SK-N-SH treated with all-trans-retinoic acid at 6 μM for 48 hours (cell line): Measurements from ENCODE around the gene CDIPT.

Experiments
- ATAC-seq: fragments of 200-7000 bp; cut with Tn5 transposase; 3 replicates; pipeline ENCODE4 v1.9.1; 2020; ENCODE audit warnings: mild to moderate bottlenecking, moderate library complexity
- ARNTL ChIP-seq: fragments of 450-650 bp; formaldehyde crosslinking; IDR thresholded peaks from 2 replicates; pipeline ENCODE4 v1.5.0; 2020; ENCODE audit warnings: low read depth, mild to moderate bottlenecking, moderate library complexity, borderline replicate concordance
- BACH2 ChIP-seq: fragments of 250-450 bp; sonication (Bioruptor Pico); IDR thresholded peaks from 2 replicates; pipeline ENCODE4 v1.9.0; 2021; ENCODE audit warnings: mild to moderate bottlenecking, borderline replicate concordance
- CSDC2 ChIP-seq: fragments of 250-450 bp; sonication (Bioruptor Pico); IDR thresholded peaks from 2 replicates; pipeline ENCODE4 v1.5.0; 2020; ENCODE audit warnings: mild to moderate bottlenecking, moderate library complexity
- ESRRG ChIP-seq: fragments of 250-450 bp; sonication (Bioruptor Pico); IDR thresholded peaks from 2 replicates; pipeline ENCODE4 v1.6.1; 2021; ENCODE audit warnings: mild to moderate bottlenecking
- GLIS3 ChIP-seq: fragments of 250-450 bp; sonication (Bioruptor Pico); IDR thresholded peaks from 2 replicates; pipeline ENCODE4 v1.5.0; 2020; ENCODE audit warnings: mild to moderate bottlenecking, moderate library complexity
- ISL1 ChIP-seq: fragments of 250-450 bp; sonication (Bioruptor Pico); IDR thresholded peaks from 2 replicates; pipeline ENCODE4 v2.1.2; 2022; ENCODE audit warnings: mild to moderate bottlenecking, moderate library complexity
- OSR1 ChIP-seq: fragments of 250-450 bp; sonication (Bioruptor Pico); IDR thresholded peaks from 2 replicates; pipeline ENCODE4 v1.8.0; 2022; ENCODE audit warnings: moderate library complexity, mild to moderate bottlenecking, inconsistent platforms
- PPARA ChIP-seq: fragments of 250-450 bp; sonication (Bioruptor Pico); IDR thresholded peaks from 2 replicates; pipeline ENCODE4 v1.5.0; 2020; ENCODE audit warnings: mild to moderate bottlenecking, borderline replicate concordance
- RARB ChIP-seq: fragments of 250-450 bp; sonication (Bioruptor Pico); IDR thresholded peaks from 2 replicates; pipeline ENCODE4 v1.8.0; 2021; ENCODE audit warnings: mild to moderate bottlenecking, moderate library complexity
- SNAI2 ChIP-seq: fragments of 250-450 bp; sonication (Bioruptor Pico); IDR thresholded peaks from 2 replicates; pipeline ENCODE4 v1.5.0; 2020; ENCODE audit warnings: mild to moderate bottlenecking, moderate library complexity
- TCF4 ChIP-seq: fragments of 250-450 bp; sonication (Bioruptor Pico); IDR thresholded peaks from 2 replicates; pipeline ENCODE4 v1.8.0; 2021; ENCODE audit warnings: mild to moderate bottlenecking, moderate library complexity, borderline replicate concordance
- TOX ChIP-seq: fragments of 250-450 bp; sonication (Bioruptor Pico); IDR thresholded peaks from 2 replicates; pipeline ENCODE4 v1.8.0; 2021; ENCODE audit warnings: mild to moderate bottlenecking, moderate library complexity, borderline replicate concordance
- ZC3H10 ChIP-seq: fragments of 250-450 bp; sonication (Bioruptor Pico); IDR thresholded peaks from 2 replicates; pipeline ENCODE4 v1.5.1; 2021; ENCODE audit warnings: mild to moderate bottlenecking, moderate library complexity
- ZFP3 ChIP-seq: fragments of 250-450 bp; sonication (Bioruptor Pico); IDR thresholded peaks from 2 replicates; pipeline ENCODE4 v1.5.0; 2020; ENCODE audit warnings: mild to moderate bottlenecking, moderate library complexity
- ZFP30 ChIP-seq: fragments of 450-650 bp; formaldehyde crosslinking; IDR thresholded peaks from 2 replicates; pipeline ENCODE4 v1.5.0; 2022; ENCODE audit warnings: mild to moderate bottlenecking, moderate library complexity
- ZNF565 ChIP-seq: fragments of 450-650 bp; formaldehyde crosslinking; conservative IDR thresholded peaks from 2 replicates; pipeline ENCODE4 v1.5.0; 2020; ENCODE audit warnings: low read depth, mild to moderate bottlenecking, moderate library complexity
- ZNF70 ChIP-seq: fragments of 450-650 bp; formaldehyde crosslinking; IDR thresholded peaks from 2 replicates; pipeline ENCODE4 v1.5.0; 2020; ENCODE audit warnings: mild to moderate bottlenecking, moderate library complexity
- ZNF8 ChIP-seq: fragments of 450-650 bp; formaldehyde crosslinking; IDR thresholded peaks from 2 replicates; pipeline ENCODE4 v1.5.0; 2020; ENCODE audit warnings: mild to moderate bottlenecking, moderate library complexity
- TF ChIP-seq, protein P1 (sequence below): fragments of 250-450 bp; sonication (Bioruptor Pico); IDR thresholded peaks from 2 replicates; pipeline ENCODE4 v1.8.0; 2020; ENCODE audit warnings: mild to moderate bottlenecking, moderate library complexity, borderline replicate concordance
- TF ChIP-seq, protein P2 (sequence below): fragments of 250-450 bp; sonication (Bioruptor Pico); IDR thresholded peaks from 2 replicates; pipeline ENCODE4 v1.8.0; 2021; ENCODE audit warnings: low read depth, mild to moderate bottlenecking, moderate library complexity, borderline replicate concordance
- TF ChIP-seq, protein P3 (sequence below): fragments of 250-450 bp; sonication (Bioruptor Pico); IDR thresholded peaks from 2 replicates; pipeline ENCODE4 v1.5.0; 2020; ENCODE audit warnings: mild to moderate bottlenecking, moderate library complexity
- TF ChIP-seq, protein P4 (sequence below): fragments of 250-450 bp; sonication (Bioruptor Pico); IDR thresholded peaks from 2 replicates; pipeline ENCODE4 v1.5.1; 2021; ENCODE audit warnings: mild to moderate bottlenecking, moderate library complexity
- TF ChIP-seq, protein P5 (sequence below): fragments of 250-450 bp; sonication (Bioruptor Pico); IDR thresholded peaks from 2 replicates; pipeline ENCODE4 v1.5.1; 2020; ENCODE audit warnings: low read depth, mild to moderate bottlenecking, moderate library complexity

Gene CDIPT

DNA sequence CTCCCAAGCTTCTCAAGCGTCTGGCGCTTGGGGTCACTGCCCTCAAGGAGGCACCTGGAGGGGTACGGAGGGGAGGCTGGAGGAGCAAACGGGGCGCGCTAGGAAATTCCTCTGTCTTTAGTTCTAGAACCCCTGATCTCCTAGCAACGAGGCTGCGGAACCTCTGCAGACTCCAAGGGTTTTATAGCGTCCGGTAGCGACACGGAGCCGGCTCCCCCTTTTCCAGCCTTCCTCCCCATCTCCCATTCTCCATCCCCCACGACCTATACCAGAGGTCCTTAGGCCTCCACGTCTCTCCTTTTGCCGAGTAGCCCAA, 601 bp upstream of the CDIPT start:
- ATAC-seq, result no peak
- TF ChIP-seq, protein P1, sequence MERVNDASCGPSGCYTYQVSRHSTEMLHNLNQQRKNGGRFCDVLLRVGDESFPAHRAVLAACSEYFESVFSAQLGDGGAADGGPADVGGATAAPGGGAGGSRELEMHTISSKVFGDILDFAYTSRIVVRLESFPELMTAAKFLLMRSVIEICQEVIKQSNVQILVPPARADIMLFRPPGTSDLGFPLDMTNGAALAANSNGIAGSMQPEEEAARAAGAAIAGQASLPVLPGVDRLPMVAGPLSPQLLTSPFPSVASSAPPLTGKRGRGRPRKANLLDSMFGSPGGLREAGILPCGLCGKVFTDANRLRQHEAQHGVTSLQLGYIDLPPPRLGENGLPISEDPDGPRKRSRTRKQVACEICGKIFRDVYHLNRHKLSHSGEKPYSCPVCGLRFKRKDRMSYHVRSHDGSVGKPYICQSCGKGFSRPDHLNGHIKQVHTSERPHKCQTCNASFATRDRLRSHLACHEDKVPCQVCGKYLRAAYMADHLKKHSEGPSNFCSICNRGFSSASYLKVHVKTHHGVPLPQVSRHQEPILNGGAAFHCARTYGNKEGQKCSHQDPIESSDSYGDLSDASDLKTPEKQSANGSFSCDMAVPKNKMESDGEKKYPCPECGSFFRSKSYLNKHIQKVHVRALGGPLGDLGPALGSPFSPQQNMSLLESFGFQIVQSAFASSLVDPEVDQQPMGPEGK (CRISPR knock-in tag), result no peak

DNA sequence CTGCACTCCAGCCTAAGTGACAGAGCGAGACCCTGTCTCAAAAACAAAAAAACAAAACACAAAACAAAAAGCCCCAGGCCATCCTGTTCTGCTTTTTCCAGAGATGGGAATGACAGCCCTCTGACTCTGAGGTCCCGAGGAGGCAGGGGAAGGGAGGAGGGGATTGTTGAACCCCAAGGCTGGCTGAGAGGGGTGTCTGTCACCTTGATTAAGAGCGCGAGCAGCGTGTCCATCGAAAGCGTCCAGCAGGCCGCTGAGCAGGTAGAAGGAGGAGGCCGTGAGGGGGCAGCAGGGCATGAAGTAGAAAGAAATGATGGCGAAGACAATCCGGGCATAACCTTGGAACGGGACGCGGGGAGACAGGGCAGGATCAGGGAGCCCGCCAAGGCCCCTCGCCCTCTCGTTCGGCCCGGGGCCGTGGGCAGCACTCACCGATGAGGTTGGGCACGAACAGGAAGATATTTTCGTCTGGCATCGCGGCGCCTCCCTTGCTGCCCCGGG, 593 bp downstream of the CDIPT start:
- TF ChIP-seq ZFP30 (CRISPR knock-in tag), result no peak
- no peak for TF ChIP-seq TOX (CRISPR knock-in tag)
- no peak for TF ChIP-seq ZC3H10 (CRISPR knock-in tag)
- no peak for TF ChIP-seq RARB (CRISPR knock-in tag)
- TF ChIP-seq CSDC2 (CRISPR knock-in tag), result no peak
- TF ChIP-seq, protein P2, sequence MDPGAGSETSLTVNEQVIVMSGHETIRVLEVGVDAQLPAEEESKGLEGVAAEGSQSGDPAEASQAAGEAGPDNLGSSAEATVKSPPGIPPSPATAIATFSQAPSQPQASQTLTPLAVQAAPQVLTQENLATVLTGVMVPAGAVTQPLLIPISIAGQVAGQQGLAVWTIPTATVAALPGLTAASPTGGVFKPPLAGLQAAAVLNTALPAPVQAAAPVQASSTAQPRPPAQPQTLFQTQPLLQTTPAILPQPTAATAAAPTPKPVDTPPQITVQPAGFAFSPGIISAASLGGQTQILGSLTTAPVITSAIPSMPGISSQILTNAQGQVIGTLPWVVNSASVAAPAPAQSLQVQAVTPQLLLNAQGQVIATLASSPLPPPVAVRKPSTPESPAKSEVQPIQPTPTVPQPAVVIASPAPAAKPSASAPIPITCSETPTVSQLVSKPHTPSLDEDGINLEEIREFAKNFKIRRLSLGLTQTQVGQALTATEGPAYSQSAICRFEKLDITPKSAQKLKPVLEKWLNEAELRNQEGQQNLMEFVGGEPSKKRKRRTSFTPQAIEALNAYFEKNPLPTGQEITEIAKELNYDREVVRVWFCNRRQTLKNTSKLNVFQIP (CRISPR knock-in tag), result no peak
- TF ChIP-seq, protein P3, sequence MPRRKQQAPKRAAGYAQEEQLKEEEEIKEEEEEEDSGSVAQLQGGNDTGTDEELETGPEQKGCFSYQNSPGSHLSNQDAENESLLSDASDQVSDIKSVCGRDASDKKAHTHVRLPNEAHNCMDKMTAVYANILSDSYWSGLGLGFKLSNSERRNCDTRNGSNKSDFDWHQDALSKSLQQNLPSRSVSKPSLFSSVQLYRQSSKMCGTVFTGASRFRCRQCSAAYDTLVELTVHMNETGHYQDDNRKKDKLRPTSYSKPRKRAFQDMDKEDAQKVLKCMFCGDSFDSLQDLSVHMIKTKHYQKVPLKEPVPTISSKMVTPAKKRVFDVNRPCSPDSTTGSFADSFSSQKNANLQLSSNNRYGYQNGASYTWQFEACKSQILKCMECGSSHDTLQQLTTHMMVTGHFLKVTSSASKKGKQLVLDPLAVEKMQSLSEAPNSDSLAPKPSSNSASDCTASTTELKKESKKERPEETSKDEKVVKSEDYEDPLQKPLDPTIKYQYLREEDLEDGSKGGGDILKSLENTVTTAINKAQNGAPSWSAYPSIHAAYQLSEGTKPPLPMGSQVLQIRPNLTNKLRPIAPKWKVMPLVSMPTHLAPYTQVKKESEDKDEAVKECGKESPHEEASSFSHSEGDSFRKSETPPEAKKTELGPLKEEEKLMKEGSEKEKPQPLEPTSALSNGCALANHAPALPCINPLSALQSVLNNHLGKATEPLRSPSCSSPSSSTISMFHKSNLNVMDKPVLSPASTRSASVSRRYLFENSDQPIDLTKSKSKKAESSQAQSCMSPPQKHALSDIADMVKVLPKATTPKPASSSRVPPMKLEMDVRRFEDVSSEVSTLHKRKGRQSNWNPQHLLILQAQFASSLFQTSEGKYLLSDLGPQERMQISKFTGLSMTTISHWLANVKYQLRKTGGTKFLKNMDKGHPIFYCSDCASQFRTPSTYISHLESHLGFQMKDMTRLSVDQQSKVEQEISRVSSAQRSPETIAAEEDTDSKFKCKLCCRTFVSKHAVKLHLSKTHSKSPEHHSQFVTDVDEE (CRISPR knock-in tag), result no peak
- TF ChIP-seq BACH2 (CRISPR knock-in tag), result no peak
- TF ChIP-seq ZNF70 (CRISPR knock-in tag), result no peak
- no peak for TF ChIP-seq ZFP3
- ATAC-seq, result peak; percentile 48

DNA sequence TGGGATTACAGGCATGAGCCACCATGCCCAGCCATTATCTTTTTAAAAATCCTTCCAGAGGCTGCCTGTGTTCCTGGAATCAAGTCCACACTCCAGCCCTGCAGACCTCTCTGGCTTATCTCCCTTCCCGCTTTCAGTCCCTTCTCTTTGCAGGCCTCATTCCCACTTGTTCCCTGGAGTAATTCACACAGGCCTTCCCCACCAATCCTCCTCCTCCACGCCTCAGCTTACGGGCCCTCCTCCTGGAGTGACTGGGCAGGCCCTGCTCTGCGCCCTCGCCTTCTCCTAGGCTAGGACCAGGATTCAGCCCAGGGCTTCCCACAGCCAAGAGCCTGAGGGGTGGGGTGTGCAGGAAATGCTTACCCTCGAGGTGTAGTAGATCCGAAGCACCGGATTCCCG, 2.8 kb downstream of the CDIPT start:
- no peak for ATAC-seq
- TF ChIP-seq ARNTL (CRISPR knock-in tag) (no peak), TCF4 (CRISPR knock-in tag) (no peak), GLIS3 (CRISPR knock-in tag) (no peak), ZFP3 (no peak), SNAI2 (no peak), PPARA (no peak), ESRRG (CRISPR knock-in tag) (no peak), RARB (CRISPR knock-in tag) (no peak), ZNF8 (CRISPR knock-in tag) (no peak), ZNF70 (CRISPR knock-in tag) (no peak), OSR1 (no peak), ZNF565 (CRISPR knock-in tag) (no peak), ISL1 (CRISPR knock-in tag) (no peak), BACH2 (CRISPR knock-in tag) (no peak), ZFP30 (CRISPR knock-in tag) (no peak)
- TF ChIP-seq, protein P2 (CRISPR knock-in tag), result no peak
- TF ChIP-seq, protein P3 (CRISPR knock-in tag), result no peak
- TF ChIP-seq, protein P1 (CRISPR knock-in tag), result no peak
- TF ChIP-seq, protein P4, sequence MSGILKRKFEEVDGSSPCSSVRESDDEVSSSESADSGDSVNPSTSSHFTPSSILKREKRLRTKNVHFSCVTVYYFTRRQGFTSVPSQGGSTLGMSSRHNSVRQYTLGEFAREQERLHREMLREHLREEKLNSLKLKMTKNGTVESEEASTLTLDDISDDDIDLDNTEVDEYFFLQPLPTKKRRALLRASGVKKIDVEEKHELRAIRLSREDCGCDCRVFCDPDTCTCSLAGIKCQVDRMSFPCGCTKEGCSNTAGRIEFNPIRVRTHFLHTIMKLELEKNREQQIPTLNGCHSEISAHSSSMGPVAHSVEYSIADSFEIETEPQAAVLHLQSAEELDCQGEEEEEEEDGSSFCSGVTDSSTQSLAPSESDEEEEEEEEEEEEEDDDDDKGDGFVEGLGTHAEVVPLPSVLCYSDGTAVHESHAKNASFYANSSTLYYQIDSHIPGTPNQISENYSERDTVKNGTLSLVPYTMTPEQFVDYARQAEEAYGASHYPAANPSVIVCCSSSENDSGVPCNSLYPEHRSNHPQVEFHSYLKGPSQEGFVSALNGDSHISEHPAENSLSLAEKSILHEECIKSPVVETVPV (CRISPR knock-in tag), result no peak
- TF ChIP-seq, protein P5, sequence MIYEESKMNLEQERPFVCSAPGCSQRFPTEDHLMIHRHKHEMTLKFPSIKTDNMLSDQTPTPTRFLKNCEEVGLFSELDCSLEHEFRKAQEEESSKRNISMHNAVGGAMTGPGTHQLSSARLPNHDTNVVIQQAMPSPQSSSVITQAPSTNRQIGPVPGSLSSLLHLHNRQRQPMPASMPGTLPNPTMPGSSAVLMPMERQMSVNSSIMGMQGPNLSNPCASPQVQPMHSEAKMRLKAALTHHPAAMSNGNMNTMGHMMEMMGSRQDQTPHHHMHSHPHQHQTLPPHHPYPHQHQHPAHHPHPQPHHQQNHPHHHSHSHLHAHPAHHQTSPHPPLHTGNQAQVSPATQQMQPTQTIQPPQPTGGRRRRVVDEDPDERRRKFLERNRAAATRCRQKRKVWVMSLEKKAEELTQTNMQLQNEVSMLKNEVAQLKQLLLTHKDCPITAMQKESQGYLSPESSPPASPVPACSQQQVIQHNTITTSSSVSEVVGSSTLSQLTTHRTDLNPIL (CRISPR knock-in tag), result no peak
